Measurements from ENCODE around the gene PAN3.

DNA sequence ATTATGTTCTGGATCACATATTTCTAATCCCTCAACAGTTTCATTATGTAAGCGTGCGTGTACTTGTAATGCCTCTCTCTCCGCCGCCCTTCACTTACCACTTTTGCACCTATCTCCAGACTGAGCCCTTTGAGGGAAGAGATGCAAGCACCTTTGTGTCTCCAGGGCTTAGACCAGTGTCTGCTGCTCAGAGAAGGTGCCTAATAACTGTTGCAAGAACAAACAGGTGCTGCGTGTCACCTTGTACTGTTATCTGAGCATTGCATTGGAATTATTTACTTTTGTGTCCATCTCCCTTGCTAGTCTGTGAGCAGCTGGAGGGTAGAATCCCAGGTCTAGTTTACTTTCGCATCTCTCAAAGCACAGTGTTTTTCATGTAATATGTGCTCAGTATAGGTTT is 200.4 kb downstream of the PAN3 start:
- TF ChIP-seq EP300 (IDR thresholded peaks at IDR 0.05) (no peak), POLR2AphosphoS5 (IDR thresholded peaks at IDR 0.05) (no peak), POLR2A (IDR thresholded peaks at IDR 0.05) (no peak)
- TF ChIP-seq, protein P1, sequence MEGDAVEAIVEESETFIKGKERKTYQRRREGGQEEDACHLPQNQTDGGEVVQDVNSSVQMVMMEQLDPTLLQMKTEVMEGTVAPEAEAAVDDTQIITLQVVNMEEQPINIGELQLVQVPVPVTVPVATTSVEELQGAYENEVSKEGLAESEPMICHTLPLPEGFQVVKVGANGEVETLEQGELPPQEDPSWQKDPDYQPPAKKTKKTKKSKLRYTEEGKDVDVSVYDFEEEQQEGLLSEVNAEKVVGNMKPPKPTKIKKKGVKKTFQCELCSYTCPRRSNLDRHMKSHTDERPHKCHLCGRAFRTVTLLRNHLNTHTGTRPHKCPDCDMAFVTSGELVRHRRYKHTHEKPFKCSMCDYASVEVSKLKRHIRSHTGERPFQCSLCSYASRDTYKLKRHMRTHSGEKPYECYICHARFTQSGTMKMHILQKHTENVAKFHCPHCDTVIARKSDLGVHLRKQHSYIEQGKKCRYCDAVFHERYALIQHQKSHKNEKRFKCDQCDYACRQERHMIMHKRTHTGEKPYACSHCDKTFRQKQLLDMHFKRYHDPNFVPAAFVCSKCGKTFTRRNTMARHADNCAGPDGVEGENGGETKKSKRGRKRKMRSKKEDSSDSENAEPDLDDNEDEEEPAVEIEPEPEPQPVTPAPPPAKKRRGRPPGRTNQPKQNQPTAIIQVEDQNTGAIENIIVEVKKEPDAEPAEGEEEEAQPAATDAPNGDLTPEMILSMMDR (IDR thresholded peaks at IDR 0.05): no peak
